Ascending aorta (tissue), 2 donors: ENCODE data around the gene ARL15. TPM values are rescaled to one million over a fixed set of nuclear protein-coding genes. Genes with fewer than 3 reads are reported as not detected.

Experiments used
- DNase-seq, 2 donors: peaks; one replicate each; pipeline ENCODE4 v3.0.0-alpha.2; 2019; ENCODE audit warnings: low spot score in 2 of 2
- H3K27ac ChIP-seq, 2 donors: fragments of 200-600 bp; sonication (generic); one replicate each; pipeline ENCODE4 v1.5.1; 2016 to 2017; ENCODE audit warnings: mild to moderate bottlenecking in 1 of 2
- H3K27me3 ChIP-seq: fragments of 200-600 bp; sonication (generic); one replicate; pipeline ENCODE4 v1.5.1; 2017
- H3K36me3 ChIP-seq, 2 donors: fragments of 200-600 bp; sonication (generic); one replicate each; pipeline ENCODE4 v1.5.1; 2016
- H3K4me1 ChIP-seq, 2 donors: fragments of 200-600 bp; sonication (generic); one replicate each; pipeline ENCODE4 v1.5.1; 2016 to 2017; ENCODE audit warnings: mild to moderate bottlenecking in 1 of 2
- H3K4me3 ChIP-seq, 2 donors: fragments of 200-600 bp; sonication (generic); one replicate each; pipeline ENCODE4 v1.5.1; 2016 to 2017; ENCODE audit warnings: mild to moderate bottlenecking in 1 of 2
- H3K9me3 ChIP-seq, 2 donors: fragments of 200-600 bp; sonication (generic); one replicate each; pipeline ENCODE4 v1.5.1; 2016
- intact Hi-C: fragments of 100-400 bp; cut with DNase I; formaldehyde crosslinking; loops from one replicate; pipeline ENCODE4 v1.15.1; 2023
- total RNA-seq: library from RNA; depleted of rRNA; stranded (reverse); fragments of >200 nt; gene quantifications from one replicate; pipeline ENCODE4 v1.1.0, GENCODE V29; 2016
- TF ChIP-seq, protein P1 (sequence below), 3 experiments: fragments of 200-600 bp in 2 of 3; fragments of 450-650 bp in 1 of 3; sonication (generic) in 2 of 3; IDR thresholded peaks; one replicate each; pipeline ENCODE4 v1.5.1; 2016 to 2019; ENCODE audit warnings: antibody characterized with exemption in 3 of 3, mild to moderate bottlenecking in 1 of 3, moderate library complexity in 1 of 3

ARL15 gene
- total RNA-seq, 1 donor from 2014 or later = 12.5 TPM

DNA sequence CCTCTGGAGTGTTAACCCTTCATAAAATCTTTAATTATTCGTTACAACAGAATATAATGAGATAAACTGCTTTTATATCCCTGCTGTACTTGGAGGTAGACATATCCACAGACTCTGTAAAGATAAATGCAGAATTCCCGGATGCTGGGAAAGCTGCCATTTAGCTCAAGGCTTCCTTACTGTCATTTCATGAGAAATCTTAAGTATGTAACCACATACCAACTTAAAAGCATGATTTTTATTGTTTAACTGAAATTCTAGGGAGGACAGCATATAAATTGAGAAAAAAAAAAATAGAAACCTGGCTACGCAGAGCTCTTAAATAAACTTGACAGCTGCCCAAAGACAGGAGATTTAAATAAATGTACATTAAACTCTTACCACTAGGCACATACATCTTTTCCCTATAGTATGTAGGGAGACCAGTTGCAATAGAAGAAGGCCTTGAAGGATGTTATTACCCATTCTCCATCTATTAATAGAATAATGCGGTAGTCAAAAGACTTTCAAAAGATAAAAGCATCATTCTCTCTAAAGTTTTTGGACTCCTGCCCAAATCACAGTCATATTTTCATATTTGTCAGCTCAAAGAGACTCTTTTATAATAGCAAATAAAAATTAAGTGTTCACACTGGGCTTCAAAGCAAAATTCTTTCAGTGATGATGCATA lies 376.1 kb downstream of the ARL15 start:
- Histone ChIP-seq H3K4me3 (no peak overlapping the region), H3K27me3 (no peaks in the 10 kb centered on the region), H3K27ac (no peak overlapping the region), H3K9me3 (no peaks in the 10 kb centered on the region), H3K36me3 (no peaks in the 10 kb centered on the region), H3K4me1 (peaks cover 0 to 3% of the 10 kb centered on the region in 2 donors)
- DNase-seq = no peak
- intact Hi-C loops = no loop called here
- TF ChIP-seq, protein P1, sequence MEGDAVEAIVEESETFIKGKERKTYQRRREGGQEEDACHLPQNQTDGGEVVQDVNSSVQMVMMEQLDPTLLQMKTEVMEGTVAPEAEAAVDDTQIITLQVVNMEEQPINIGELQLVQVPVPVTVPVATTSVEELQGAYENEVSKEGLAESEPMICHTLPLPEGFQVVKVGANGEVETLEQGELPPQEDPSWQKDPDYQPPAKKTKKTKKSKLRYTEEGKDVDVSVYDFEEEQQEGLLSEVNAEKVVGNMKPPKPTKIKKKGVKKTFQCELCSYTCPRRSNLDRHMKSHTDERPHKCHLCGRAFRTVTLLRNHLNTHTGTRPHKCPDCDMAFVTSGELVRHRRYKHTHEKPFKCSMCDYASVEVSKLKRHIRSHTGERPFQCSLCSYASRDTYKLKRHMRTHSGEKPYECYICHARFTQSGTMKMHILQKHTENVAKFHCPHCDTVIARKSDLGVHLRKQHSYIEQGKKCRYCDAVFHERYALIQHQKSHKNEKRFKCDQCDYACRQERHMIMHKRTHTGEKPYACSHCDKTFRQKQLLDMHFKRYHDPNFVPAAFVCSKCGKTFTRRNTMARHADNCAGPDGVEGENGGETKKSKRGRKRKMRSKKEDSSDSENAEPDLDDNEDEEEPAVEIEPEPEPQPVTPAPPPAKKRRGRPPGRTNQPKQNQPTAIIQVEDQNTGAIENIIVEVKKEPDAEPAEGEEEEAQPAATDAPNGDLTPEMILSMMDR (IDR thresholded peaks at IDR 0.05) = no peak

DNA sequence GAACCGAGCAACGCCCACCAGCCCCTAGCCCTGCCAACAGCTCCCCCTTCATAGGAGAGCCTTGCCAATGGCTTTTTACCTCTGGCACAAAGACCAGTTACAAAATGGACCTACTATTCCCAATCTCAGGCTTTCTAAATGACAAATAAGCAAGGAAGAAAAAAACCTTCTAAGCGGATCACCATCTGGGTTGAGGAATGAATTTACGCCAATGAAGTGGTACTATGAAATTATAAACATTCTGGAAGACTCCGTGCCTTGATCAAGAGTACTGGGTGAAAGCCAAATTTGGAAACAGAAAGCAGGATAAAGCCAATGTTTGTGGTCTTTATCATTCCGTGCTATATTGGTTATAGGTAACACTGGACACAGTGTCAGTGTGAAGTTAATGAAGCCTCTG lies 378.0 kb downstream of the ARL15 start:
- TF ChIP-seq, protein P1 (IDR thresholded peaks at IDR 0.05) = no peak
- Histone ChIP-seq H3K27ac (no peak overlapping the region), H3K27me3 (no peaks in the 10 kb centered on the region), H3K36me3 (no peaks in the 10 kb centered on the region), H3K4me1 (peaks cover 0 to 3% of the 10 kb centered on the region in 2 donors), H3K9me3 (no peaks in the 10 kb centered on the region), H3K4me3 (no peak overlapping the region)
- intact Hi-C loops = no loop called here
- no peak for DNase-seq

DNA sequence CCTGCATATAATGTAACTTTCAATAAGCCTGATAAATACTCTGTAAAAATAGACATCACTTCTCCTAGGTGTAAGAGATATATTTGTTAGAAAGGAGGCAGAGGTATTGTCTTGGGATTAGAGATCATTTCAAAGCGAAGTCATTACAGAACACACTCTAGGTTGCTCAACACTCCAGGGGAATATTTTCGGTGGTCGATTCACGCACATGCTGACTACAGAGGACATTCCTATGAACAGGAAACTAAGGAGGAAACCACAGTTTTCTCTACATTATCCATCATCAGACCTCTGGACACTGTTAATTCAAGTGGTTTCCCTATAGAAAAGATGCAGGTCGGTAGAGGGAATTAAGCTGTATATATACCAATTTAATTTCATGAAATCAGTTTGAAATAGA lies 379.9 kb downstream of the ARL15 start:
- H3K36me3 ChIP-seq = no peaks in the 10 kb centered on the region

DNA sequence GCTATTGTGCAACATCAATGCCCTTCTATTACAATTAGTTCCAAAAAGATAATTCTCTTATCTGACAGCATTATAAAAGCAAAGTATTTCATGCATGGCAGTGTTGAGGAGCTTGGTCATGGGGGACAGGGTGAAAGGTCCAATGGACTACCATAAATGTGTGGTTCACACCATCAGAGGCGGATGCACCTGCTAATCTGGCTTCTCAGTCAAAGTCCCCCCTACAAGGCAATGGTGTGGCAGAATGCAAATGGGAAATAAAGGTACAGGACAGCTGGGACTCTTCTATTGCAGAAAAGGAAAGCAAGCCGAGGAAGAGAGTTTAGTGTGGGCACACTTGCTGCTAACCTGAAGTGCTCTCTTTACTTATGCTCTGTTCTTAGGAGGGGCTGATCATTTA lies 380.8 kb downstream of the ARL15 start:
- Histone ChIP-seq H3K4me3 (no peak overlapping the region), H3K27me3 (no peaks in the 10 kb centered on the region), H3K36me3 (no peaks in the 10 kb centered on the region), H3K9me3 (no peaks in the 10 kb centered on the region), H3K4me1 (no peaks in the 10 kb centered on the region), H3K27ac (no peak overlapping the region)
- intact Hi-C loops = no loop called here
- DNase-seq = no peak
- TF ChIP-seq, protein P1 (IDR thresholded peaks at IDR 0.05) = no peak

More for the DNA sequence above, 379.9 kb downstream of the ARL15 start:
- intact Hi-C loops = no loop called here
- no peak for DNase-seq
- H3K27me3 ChIP-seq = no peaks in the 10 kb centered on the region
- TF ChIP-seq, protein P1 (IDR thresholded peaks at IDR 0.05) = no peak
- no peaks in the 10 kb centered on the region for H3K4me1 ChIP-seq
- H3K4me3 ChIP-seq = no peak overlapping the region
- H3K27ac ChIP-seq = no peak overlapping the region
- H3K9me3 ChIP-seq = no peaks in the 10 kb centered on the region

DNA sequence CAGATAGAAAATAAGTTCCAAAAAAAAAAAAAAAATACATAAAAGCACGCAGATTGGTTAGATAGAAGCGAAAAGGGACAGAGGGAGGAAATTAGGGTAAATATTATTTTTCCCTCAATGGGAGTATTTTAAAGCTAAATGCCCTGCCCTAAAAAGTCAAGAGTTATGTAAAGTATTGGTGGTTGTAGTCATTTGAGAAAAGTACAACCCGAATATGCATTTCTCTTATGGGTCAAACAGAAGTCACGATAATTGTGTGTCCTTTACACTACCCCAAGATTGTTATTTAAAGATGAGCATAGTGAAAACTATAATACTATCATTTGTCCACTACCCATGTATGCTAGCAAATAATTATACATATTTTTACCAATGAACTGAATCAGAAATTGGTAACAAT lies 381.2 kb downstream of the ARL15 start:
- intact Hi-C loops = no loop called here
- Histone ChIP-seq H3K4me1 (no peaks in the 10 kb centered on the region), H3K9me3 (no peaks in the 10 kb centered on the region), H3K4me3 (no peak overlapping the region), H3K36me3 (no peaks in the 10 kb centered on the region), H3K27ac (no peak overlapping the region), H3K27me3 (no peaks in the 10 kb centered on the region)
- TF ChIP-seq, protein P1 (IDR thresholded peaks at IDR 0.05) = no peak
- no peak for DNase-seq

DNA sequence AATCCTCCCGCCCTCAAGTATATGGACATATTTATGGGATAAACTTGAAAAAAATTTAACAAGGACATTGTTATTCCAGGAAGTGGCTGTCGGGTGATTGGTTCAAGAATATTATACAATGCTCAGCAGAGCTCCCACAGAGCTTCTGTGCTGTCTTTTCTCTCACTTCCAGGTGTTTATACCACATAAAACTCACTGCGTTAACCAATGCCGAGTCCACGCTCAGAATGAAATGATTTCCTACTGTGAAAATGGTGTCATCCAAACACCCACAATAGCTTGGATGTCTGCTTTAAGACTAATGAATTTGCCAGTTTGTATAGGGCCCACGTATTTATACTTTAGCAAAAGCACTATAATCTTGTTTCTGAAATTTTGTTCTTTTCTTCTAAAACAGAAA lies 381.7 kb downstream of the ARL15 start:
- Histone ChIP-seq H3K9me3 (no peaks in the 10 kb centered on the region), H3K4me1 (no peaks in the 10 kb centered on the region), H3K36me3 (no peaks in the 10 kb centered on the region), H3K27ac (no peak overlapping the region), H3K4me3 (no peak overlapping the region), H3K27me3 (no peaks in the 10 kb centered on the region)
- TF ChIP-seq, protein P1 (IDR thresholded peaks at IDR 0.05) = no peak
- intact Hi-C loops = no loop called here
- DNase-seq = no peak
